IMR-90 (cell line): ENCODE results near the gene FUT8. TPM values are rescaled to one million over a fixed set of nuclear protein-coding genes. Genes with fewer than 3 reads are reported as not detected.

Experiments
- ATAC-seq: fragments of 200-7000 bp; cut with Tn5 transposase; 2 replicates; pipeline ENCODE4 v1.9.1; 2020; ENCODE audit warnings: low read depth, mild to moderate bottlenecking, moderate library complexity
- BruUV-seq: library from RNA; stranded (reverse); fragments of 400-500 nt; replicated peaks from 2 replicates; lab custom pipeline; 2021; lab: Mats Ljungman, UMichigan
- CTCF ChIA-PET: fragments of 300-600 bp; formaldehyde crosslinking; extraction: SDS; loops from one replicate; lab custom pipeline; 2021; ENCODE audit warnings: antibody characterized with exemption; lab: Yijun Ruan, JAX
- POLR2A ChIA-PET: fragments of 300-600 bp; sonication (Branson Sonifier 250); formaldehyde crosslinking; loops from one replicate; lab custom pipeline; 2022; ENCODE audit warnings: antibody characterized with exemption; ENCODE audit not compliant: unreplicated experiment; lab: Charles Lee
- DNase-seq: peaks from one replicate; pipeline ENCODE4 v3.0.0; 2013
- H2AFZ ChIP-seq: replicated peaks from 2 replicates; pipeline ENCODE3; 2013; ENCODE audit warnings: low read length, mild to moderate bottlenecking; ENCODE audit not compliant: poor library complexity
- H2AK5ac ChIP-seq: 2 replicates; pipeline ENCODE4 v1.6.1; 2013; ENCODE audit warnings: low read depth, low read length, inconsistent platforms
- H2AK9ac ChIP-seq: replicated peaks from 2 replicates; pipeline ENCODE3; 2013; ENCODE audit warnings: mild to moderate bottlenecking, low read depth, low read length, moderate library complexity; ENCODE audit not compliant: poor library complexity
- H2BK120ac ChIP-seq: 2 replicates; pipeline ENCODE4 v1.6.1; 2013; ENCODE audit warnings: low read depth, low read length, inconsistent platforms
- H2BK15ac ChIP-seq: 3 replicates; pipeline ENCODE4 v1.6.1; 2013; ENCODE audit warnings: low read depth, low read length, inconsistent platforms
- H2BK20ac ChIP-seq: 2 replicates; pipeline ENCODE4 v1.6.1; 2013; ENCODE audit warnings: low read depth, mild to moderate bottlenecking, inconsistent platforms, low read length, moderate library complexity
- H2BK5ac ChIP-seq: 2 replicates; pipeline ENCODE4 v1.6.1; 2013; ENCODE audit warnings: mild to moderate bottlenecking, low read depth, low read length, inconsistent platforms; ENCODE audit not compliant: poor library complexity, severe bottlenecking
- H3K14ac ChIP-seq: replicated peaks from 2 replicates; pipeline ENCODE4 v1.6.1; 2013; ENCODE audit warnings: low read depth, low read length, inconsistent platforms
- H3K18ac ChIP-seq: 2 replicates; pipeline ENCODE4 v1.6.1; 2013; ENCODE audit warnings: low read depth, low read length, control low read depth
- H3K23ac ChIP-seq: 2 replicates; pipeline ENCODE4 v1.6.1; 2013; ENCODE audit warnings: low read depth, low read length, inconsistent platforms
- H3K27ac ChIP-seq: 2 replicates; pipeline ENCODE4 v1.5.1; 2013; ENCODE audit warnings: mild to moderate bottlenecking, control low read depth, low read length; ENCODE audit not compliant: insufficient read depth
- H3K27me3 ChIP-seq: 2 replicates; pipeline ENCODE4 v1.6.1; 2013; ENCODE audit warnings: low read length; ENCODE audit not compliant: control insufficient read depth, insufficient read depth
- H3K36me3 ChIP-seq: 2 replicates; pipeline ENCODE4 v1.6.1; 2013; ENCODE audit warnings: low read length, mixed read lengths; ENCODE audit not compliant: control insufficient read depth, insufficient read depth
- H3K4ac ChIP-seq: 2 replicates; pipeline ENCODE4 v1.6.1; 2013; ENCODE audit warnings: low read depth, low read length, inconsistent platforms
- H3K4me1 ChIP-seq: 2 replicates; pipeline ENCODE4 v1.6.1; 2013; ENCODE audit warnings: low read length, mixed read lengths; ENCODE audit not compliant: control insufficient read depth, insufficient read depth
- H3K4me2 ChIP-seq: 2 replicates; pipeline ENCODE4 v1.6.1; 2013; ENCODE audit warnings: low read depth, mild to moderate bottlenecking, control low read depth, low read length, moderate library complexity
- H3K4me3 ChIP-seq: 2 replicates; pipeline ENCODE4 v1.5.1; 2013; ENCODE audit warnings: low read depth, mild to moderate bottlenecking, control low read depth, low read length, moderate library complexity; ENCODE audit not compliant: insufficient read depth
- H3K56ac ChIP-seq: 2 replicates; pipeline ENCODE4 v1.6.1; 2013; ENCODE audit warnings: low read length, inconsistent platforms; ENCODE audit not compliant: insufficient read depth; ENCODE audit errors: extremely low read depth
- H3K79me1 ChIP-seq, 2 experiments: 2 replicates each; pipeline ENCODE4 v1.6.1; 2013; ENCODE audit warnings: low read length in 2 of 2, inconsistent platforms in 1 of 2, low read depth in 1 of 2
- H3K9ac ChIP-seq: 2 replicates; pipeline ENCODE4 v1.6.1; 2013; ENCODE audit warnings: low read depth, low read length, control low read depth
- H3K9me1 ChIP-seq: 2 replicates; pipeline ENCODE4 v1.6.1; 2013; ENCODE audit warnings: low read length, inconsistent platforms; ENCODE audit not compliant: insufficient read depth
- H3K9me3 ChIP-seq: 2 replicates; pipeline ENCODE4 v1.6.1; 2013; ENCODE audit warnings: low read length; ENCODE audit not compliant: control insufficient read depth, insufficient read depth
- H4K20me1 ChIP-seq: 2 replicates; pipeline ENCODE4 v1.6.1; 2013; ENCODE audit warnings: low read length, inconsistent platforms; ENCODE audit not compliant: insufficient read depth
- H4K5ac ChIP-seq: 2 replicates; pipeline ENCODE4 v1.6.1; 2013; ENCODE audit warnings: mild to moderate bottlenecking, low read depth, low read length, control low read depth
- H4K8ac ChIP-seq, 2 experiments: 2 replicates each; pipeline ENCODE4 v1.6.1; 2013; ENCODE audit warnings: low read depth in 2 of 2, low read length in 2 of 2, control low read depth in 1 of 2, inconsistent platforms in 1 of 2
- H4K91ac ChIP-seq: 2 replicates; pipeline ENCODE4 v1.6.1; 2013; ENCODE audit warnings: low read depth, low read length, inconsistent platforms; ENCODE audit not compliant: insufficient read depth
- BHLHE40 ChIP-seq: fragments of 150-350 bp; IDR thresholded peaks from 2 replicates; pipeline ENCODE4 v1.6.1; 2016; ENCODE audit warnings: mild to moderate bottlenecking, low read depth, low read length
- CEBPB ChIP-seq: IDR thresholded peaks from 2 replicates; pipeline ENCODE4 v1.6.1; 2012; ENCODE audit warnings: low read depth, low read length, improper control_type of control experiment
- CHD1 ChIP-seq: IDR thresholded peaks from 2 replicates; pipeline ENCODE4 v1.6.1; 2012; ENCODE audit warnings: low read depth, low read length, improper control_type of control experiment
- FOS ChIP-seq: fragments of 150-350 bp; IDR thresholded peaks from 2 replicates; pipeline ENCODE4 v1.6.1; 2016; ENCODE audit warnings: low read depth, low read length
- MAFK ChIP-seq: IDR thresholded peaks from 2 replicates; pipeline ENCODE4 v1.6.1; 2012; ENCODE audit warnings: low read depth, low read length, improper control_type of control experiment
- MAZ ChIP-seq: IDR thresholded peaks from 2 replicates; pipeline ENCODE4 v1.6.1; 2012; ENCODE audit warnings: low read depth, mild to moderate bottlenecking, low read length, improper control_type of control experiment, moderate library complexity, borderline replicate concordance
- MXI1 ChIP-seq: IDR thresholded peaks from 2 replicates; pipeline ENCODE4 v1.6.1; 2012; ENCODE audit warnings: low read depth, mild to moderate bottlenecking, low read length, moderate library complexity, borderline replicate concordance
- NFE2L2 ChIP-seq: fragments of 150-350 bp; IDR thresholded peaks from 2 replicates; pipeline ENCODE4 v1.6.1; 2016; ENCODE audit warnings: low read depth, mild to moderate bottlenecking, low read length
- POLR2A ChIP-seq: IDR thresholded peaks from 2 replicates; pipeline ENCODE4 v1.6.1; 2012; ENCODE audit warnings: mild to moderate bottlenecking, low read depth, low read length
- RAD21 ChIP-seq: IDR thresholded peaks from 2 replicates; pipeline ENCODE4 v1.6.1; 2012; ENCODE audit warnings: low read length, improper control_type of control experiment
- RCOR1 ChIP-seq: IDR thresholded peaks from 2 replicates; pipeline ENCODE4 v1.6.1; 2012; ENCODE audit warnings: mild to moderate bottlenecking, low read length, improper control_type of control experiment; ENCODE audit not compliant: insufficient replicate concordance
- RFX5 ChIP-seq: IDR thresholded peaks from 2 replicates; pipeline ENCODE4 v1.8.0; 2012; ENCODE audit warnings: low read depth, mild to moderate bottlenecking, low read length, moderate library complexity
- SMC3 ChIP-seq: fragments of 150-350 bp; IDR thresholded peaks from 2 replicates; pipeline ENCODE4 v1.6.1; 2016; ENCODE audit warnings: low read depth, mild to moderate bottlenecking, antibody characterized with exemption, low read length, moderate library complexity
- WGBS, 2 experiments: methylation state at CpG; one replicate each; pipeline versions ENCODE4 v1.1.5 to v1.1.7; 2013; ENCODE audit warnings: missing lambda C conversion rate in 2 of 2; ENCODE audit not compliant: insufficient read length in 1 of 2; ENCODE audit errors: extremely low coverage in 2 of 2; 5-methylcytosine and 5-hydroxymethylcytosine counted together
- dilution Hi-C: fragments of 300-500 bp; cut with HindIII; formaldehyde crosslinking; loops from one replicate; pipeline ENCODE4 v1.14.3; 2018; ENCODE audit warnings: low sequenced_read_pairs; ENCODE audit not compliant: unreplicated experiment
- in situ Hi-C: fragments of 300-500 bp; cut with MboI; formaldehyde crosslinking; loops from 3 replicates; pipeline ENCODE4 v1.14.3; 2019; ENCODE audit warnings: low sequenced_read_pairs, inconsistent platforms, mixed read lengths
- intact Hi-C: fragments of 100-400 bp; cut with micrococcal nuclease; formaldehyde crosslinking; loops from 2 replicates; pipeline ENCODE4 v1.10.0; 2022
- polyA plus RNA-seq, 3 experiments: library from polyadenylated mRNA; depleted of rRNA; stranded (reverse); fragments of >200 nt; gene quantifications; 2 replicates each; pipeline ENCODE4 v1.2.3, GENCODE V29; 2012; ENCODE audit warnings: low replicate concordance in 1 of 3
- total RNA-seq: library from RNA; depleted of rRNA; stranded (reverse); fragments of >200 nt; gene quantifications from 2 replicates; pipeline ENCODE4 v1.2.3, GENCODE V29; 2012
- TF ChIP-seq, protein P1 (sequence below): fragments of 150-350 bp; IDR thresholded peaks from 2 replicates; pipeline ENCODE4 v1.6.1; 2016; ENCODE audit warnings: low read depth, mild to moderate bottlenecking, low read length, moderate library complexity, borderline replicate concordance
- TF ChIP-seq, protein P2 (sequence below): conservative IDR thresholded peaks from 2 replicates; pipeline ENCODE4 v1.5.1; 2012; ENCODE audit warnings: mild to moderate bottlenecking, low read depth, low read length, improper control_type of control experiment
- TF ChIP-seq, protein P3 (sequence below): fragments of 150-350 bp; IDR thresholded peaks from 2 replicates; pipeline ENCODE4 v1.6.1; 2017; ENCODE audit warnings: mild to moderate bottlenecking, antibody characterized with exemption, low read length, low read depth

FUT8 gene
- total and polyA plus RNA-seq, 2 of the 4 experiments (the other 2 are of a cell fraction), result 15.6 to 72.9 TPM

DNA sequence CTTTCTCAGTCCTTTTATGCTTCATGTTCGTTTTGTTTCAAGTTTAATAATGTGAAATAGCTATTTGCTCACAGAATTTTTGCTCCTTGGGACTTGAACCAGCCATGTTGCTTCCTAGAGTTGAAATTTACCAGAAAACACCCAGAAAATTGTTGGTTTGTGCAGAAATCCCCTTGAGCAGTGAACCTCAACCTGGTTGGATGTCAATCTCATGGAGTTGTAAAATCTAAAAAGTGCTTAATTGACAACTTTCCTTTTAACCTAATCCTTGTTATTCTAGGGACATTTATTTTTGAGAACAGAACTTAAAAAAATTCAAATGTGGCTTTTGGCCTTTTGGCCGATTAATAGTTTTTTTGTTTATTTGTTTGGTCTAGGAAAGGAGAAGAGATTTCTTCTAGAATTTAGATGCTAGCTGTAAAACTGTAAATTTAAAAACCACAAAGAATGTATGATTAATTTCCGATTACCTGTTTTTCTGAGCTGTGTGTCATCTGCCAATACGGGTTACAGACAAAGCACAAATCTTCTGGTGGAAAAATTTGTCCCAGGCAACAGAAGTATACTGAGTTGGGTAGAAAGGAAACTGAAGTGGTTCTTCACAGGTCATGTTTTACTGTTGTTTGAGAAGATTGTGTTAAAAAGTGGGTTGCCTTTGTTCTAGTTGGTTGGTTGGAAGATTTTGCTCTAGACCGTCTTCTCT is 154.4 kb downstream of the FUT8 start:
- Histone ChIP-seq H3K79me1 (peaks cover 1 to 6% of the 10 kb centered on the region in 2 experiments; a peak in 3 of 4 replicates), H3K4me2 (no peak overlapping the region), H3K18ac (no peak overlapping the region), H2AK5ac (no peak overlapping the region), H4K5ac (no peak overlapping the region), H3K23ac (no peak overlapping the region), H3K4me3 (no peak overlapping the region), H3K9ac (no peak overlapping the region), H3K4ac (no peak overlapping the region), H3K9me1 (no peaks in the 10 kb centered on the region), H3K4me1 (no peaks in the 10 kb centered on the region), H2BK120ac (no peak overlapping the region), H3K14ac (no peak overlapping the region), H4K8ac (no peak overlapping the region), H4K91ac (no peak overlapping the region), H3K36me3 (no peaks in the 10 kb centered on the region), H3K56ac (no peak overlapping the region), H2BK5ac (no peak overlapping the region), H2AK9ac (no peak overlapping the region), H4K20me1 (no peaks in the 10 kb centered on the region), H3K27me3 (no peaks in the 10 kb centered on the region), H2BK20ac (no peak overlapping the region), H3K27ac (no peak overlapping the region), H2BK15ac (no peak overlapping the region), H3K9me3 (no peaks in the 10 kb centered on the region), H2AFZ (no peak overlapping the region)
- POLR2A ChIA-PET, result no interaction called here
- dilution Hi-C loops (no loop called here), in situ Hi-C loops (no loop called here), intact Hi-C loops (no loop called here)
- ATAC-seq (no peak), DNase-seq (no peak)
- TF ChIP-seq RAD21, result no peak
- no peak for TF ChIP-seq NFE2L2
- no peak for TF ChIP-seq CEBPB
- TF ChIP-seq CHD1, result no peak
- TF ChIP-seq, protein P1, sequence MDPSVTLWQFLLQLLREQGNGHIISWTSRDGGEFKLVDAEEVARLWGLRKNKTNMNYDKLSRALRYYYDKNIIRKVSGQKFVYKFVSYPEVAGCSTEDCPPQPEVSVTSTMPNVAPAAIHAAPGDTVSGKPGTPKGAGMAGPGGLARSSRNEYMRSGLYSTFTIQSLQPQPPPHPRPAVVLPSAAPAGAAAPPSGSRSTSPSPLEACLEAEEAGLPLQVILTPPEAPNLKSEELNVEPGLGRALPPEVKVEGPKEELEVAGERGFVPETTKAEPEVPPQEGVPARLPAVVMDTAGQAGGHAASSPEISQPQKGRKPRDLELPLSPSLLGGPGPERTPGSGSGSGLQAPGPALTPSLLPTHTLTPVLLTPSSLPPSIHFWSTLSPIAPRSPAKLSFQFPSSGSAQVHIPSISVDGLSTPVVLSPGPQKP, result no peak
- TF ChIP-seq MAFK, result no peak
- TF ChIP-seq POLR2A, result no peak
- TF ChIP-seq, protein P2, sequence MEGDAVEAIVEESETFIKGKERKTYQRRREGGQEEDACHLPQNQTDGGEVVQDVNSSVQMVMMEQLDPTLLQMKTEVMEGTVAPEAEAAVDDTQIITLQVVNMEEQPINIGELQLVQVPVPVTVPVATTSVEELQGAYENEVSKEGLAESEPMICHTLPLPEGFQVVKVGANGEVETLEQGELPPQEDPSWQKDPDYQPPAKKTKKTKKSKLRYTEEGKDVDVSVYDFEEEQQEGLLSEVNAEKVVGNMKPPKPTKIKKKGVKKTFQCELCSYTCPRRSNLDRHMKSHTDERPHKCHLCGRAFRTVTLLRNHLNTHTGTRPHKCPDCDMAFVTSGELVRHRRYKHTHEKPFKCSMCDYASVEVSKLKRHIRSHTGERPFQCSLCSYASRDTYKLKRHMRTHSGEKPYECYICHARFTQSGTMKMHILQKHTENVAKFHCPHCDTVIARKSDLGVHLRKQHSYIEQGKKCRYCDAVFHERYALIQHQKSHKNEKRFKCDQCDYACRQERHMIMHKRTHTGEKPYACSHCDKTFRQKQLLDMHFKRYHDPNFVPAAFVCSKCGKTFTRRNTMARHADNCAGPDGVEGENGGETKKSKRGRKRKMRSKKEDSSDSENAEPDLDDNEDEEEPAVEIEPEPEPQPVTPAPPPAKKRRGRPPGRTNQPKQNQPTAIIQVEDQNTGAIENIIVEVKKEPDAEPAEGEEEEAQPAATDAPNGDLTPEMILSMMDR, result no peak
- TF ChIP-seq RFX5, result no peak
- no peak for TF ChIP-seq FOS
- TF ChIP-seq MXI1, result no peak
- no peak for TF ChIP-seq BHLHE40
- no peak for TF ChIP-seq RCOR1
- TF ChIP-seq, protein P3, sequence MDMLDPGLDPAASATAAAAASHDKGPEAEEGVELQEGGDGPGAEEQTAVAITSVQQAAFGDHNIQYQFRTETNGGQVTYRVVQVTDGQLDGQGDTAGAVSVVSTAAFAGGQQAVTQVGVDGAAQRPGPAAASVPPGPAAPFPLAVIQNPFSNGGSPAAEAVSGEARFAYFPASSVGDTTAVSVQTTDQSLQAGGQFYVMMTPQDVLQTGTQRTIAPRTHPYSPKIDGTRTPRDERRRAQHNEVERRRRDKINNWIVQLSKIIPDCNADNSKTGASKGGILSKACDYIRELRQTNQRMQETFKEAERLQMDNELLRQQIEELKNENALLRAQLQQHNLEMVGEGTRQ, result no peak
- no peak for TF ChIP-seq SMC3
- no peak for TF ChIP-seq MAZ
- no TSS peak for BruUV-seq
- no CpG with 5 or more reads among the region's 5 CpGs for WGBS, 2 experiments
- CTCF ChIA-PET, result interaction anchor here (1.1 kb wide), 1 partner anchor 12 kb away, joined by 4 read pairs; no protein-coding TSS in a partner anchor
